ENCODE measurements around the gene MAP2K5.
"Not testable (repeated sequence)": the region's sequence is repeated elsewhere in the genome, so short reads cannot be mapped to it uniquely, and the experiment has no call there.

MAP2K5 gene

DNA sequence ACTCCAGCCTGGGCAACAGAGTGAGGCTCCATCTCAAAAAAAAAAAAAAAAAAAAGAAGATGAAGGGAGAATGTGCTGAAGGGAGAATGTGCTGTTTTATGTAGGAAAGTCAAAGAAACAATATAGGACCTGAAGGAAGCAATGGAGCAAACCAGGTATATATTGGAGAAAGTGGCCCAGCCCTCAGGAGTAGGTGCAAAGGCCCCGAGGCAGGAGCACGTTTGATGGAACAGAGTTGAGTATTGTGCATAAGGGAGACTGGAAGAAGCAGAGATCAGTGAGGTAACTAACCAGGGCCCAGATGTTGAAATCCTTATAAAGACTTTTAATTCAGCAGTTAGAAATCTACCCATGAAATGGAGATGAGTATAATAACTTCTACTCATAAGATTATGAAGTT, 79.6 kb downstream of the MAP2K5 start:
- H3K18ac ChIP-seq (ENCODE audit: low read length) = no peak overlapping the region

GRCh38 chr15:67632261-67632660, 89.8 kb downstream of the MAP2K5 start:
- H3K9ac ChIP-seq (ENCODE audit: low read depth, low read length, poor library complexity) = no peak overlapping the region
- H2AK5ac ChIP-seq (ENCODE audit: low read depth, low read length) = no peak overlapping the region
- DNase-seq (ENCODE audit: low spot score) = no peak
- H3K4ac ChIP-seq (ENCODE audit: low read length) = no peak overlapping the region
- no peak overlapping the region for H3K4me2 ChIP-seq (ENCODE audit: insufficient read depth, low read length, poor library complexity, severe bottlenecking)
- peaks cover 0 to 3% of the 10 kb centered on the region in 2 donors for H3K9me3 ChIP-seq (replicated peaks in 1 of 2; ENCODE audit: control insufficient read depth in 2 of 2, insufficient read depth in 1 of 2, low read depth in 1 of 2, low read length in 2 of 2)
- H4K91ac ChIP-seq (ENCODE audit: low read depth, low read length, poor library complexity) = no peak overlapping the region
- H3K27ac ChIP-seq (replicated peaks; ENCODE audit: low read length) = no peak overlapping the region
- no peaks in the 10 kb centered on the region for H3K4me1 ChIP-seq (ENCODE audit: control insufficient read depth in 2 of 2, insufficient read depth in 1 of 2, low read depth in 1 of 2, low read length in 2 of 2)
- no peak overlapping the region for H3K14ac ChIP-seq (ENCODE audit: low read length)
- H3K36me3 ChIP-seq (replicated peaks in 1 of 2; ENCODE audit: control insufficient read depth in 2 of 2, insufficient read depth in 2 of 2, low read length in 2 of 2) = no peaks in the 10 kb centered on the region
- no peak overlapping the region for H2BK120ac ChIP-seq (ENCODE audit: low read depth, low read length)
- no CpG with 5 or more reads among the region's 3 CpGs for WGBS, 2 donors (ENCODE audit: extremely low coverage in 2 of 2, insufficient read length in 2 of 2, insufficient replicate concordance in 1 of 2)
- no peaks in the 10 kb centered on the region for H3K79me1 ChIP-seq (ENCODE audit: low read depth, low read length)
- no peaks in the 10 kb centered on the region for H3K27me3 ChIP-seq (ENCODE audit: control insufficient read depth in 3 of 3, insufficient read depth in 3 of 3, low read depth in 1 of 3, low read length in 3 of 3)
- H4K8ac ChIP-seq (ENCODE audit: low read depth, low read length) = no peak overlapping the region
- H3K18ac ChIP-seq (ENCODE audit: low read length) = no peak overlapping the region
- no peak overlapping the region for H2BK5ac ChIP-seq (ENCODE audit: low read length)
- H2AFZ ChIP-seq (ENCODE audit: low read length) = no peak overlapping the region
- no peak overlapping the region for H3K23ac ChIP-seq (ENCODE audit: low read depth, low read length, poor library complexity)
- H2BK15ac ChIP-seq (ENCODE audit: low read length) = no peak overlapping the region
- H2BK12ac ChIP-seq (ENCODE audit: low read length) = no peak overlapping the region
- H3K4me3 ChIP-seq (ENCODE audit: low read length in 2 of 2) = no peak overlapping the region

More for the DNA sequence above, 79.6 kb downstream of the MAP2K5 start:
- no peak overlapping the region for H3K4me2 ChIP-seq (ENCODE audit: insufficient read depth, low read length, poor library complexity, severe bottlenecking)
- H3K14ac ChIP-seq (ENCODE audit: low read length) = no peak overlapping the region
- no peaks in the 10 kb centered on the region for H3K27me3 ChIP-seq (ENCODE audit: control insufficient read depth in 3 of 3, insufficient read depth in 3 of 3, low read depth in 1 of 3, low read length in 3 of 3)
- no peak overlapping the region for H2BK120ac ChIP-seq (ENCODE audit: low read depth, low read length)
- H3K79me1 ChIP-seq (ENCODE audit: low read depth, low read length) = no peaks in the 10 kb centered on the region
- H3K9ac ChIP-seq (ENCODE audit: low read depth, low read length, poor library complexity) = no peak overlapping the region
- H2BK5ac ChIP-seq (ENCODE audit: low read length) = no peak overlapping the region
- H3K9me3 ChIP-seq (replicated peaks in 1 of 2; ENCODE audit: control insufficient read depth in 2 of 2, insufficient read depth in 1 of 2, low read depth in 1 of 2, low read length in 2 of 2) = no peaks in the 10 kb centered on the region
- H4K91ac ChIP-seq (ENCODE audit: low read depth, low read length, poor library complexity) = no peak overlapping the region
- H3K36me3 ChIP-seq (replicated peaks in 1 of 2; ENCODE audit: control insufficient read depth in 2 of 2, insufficient read depth in 2 of 2, low read length in 2 of 2) = no peaks in the 10 kb centered on the region
- no peaks in the 10 kb centered on the region for H3K4me1 ChIP-seq (ENCODE audit: control insufficient read depth in 2 of 2, insufficient read depth in 1 of 2, low read depth in 1 of 2, low read length in 2 of 2)
- no CpG with 5 or more reads among the region's 2 CpGs for WGBS, 2 donors (ENCODE audit: extremely low coverage in 2 of 2, insufficient read length in 2 of 2, insufficient replicate concordance in 1 of 2)
- no peak overlapping the region for H3K27ac ChIP-seq (replicated peaks; ENCODE audit: low read length)
- no peak overlapping the region for H3K23ac ChIP-seq (ENCODE audit: low read depth, low read length, poor library complexity)
- no peak overlapping the region for H3K4ac ChIP-seq (ENCODE audit: low read length)
- DNase-seq (ENCODE audit: low spot score) = no peak
- no peak overlapping the region for H3K4me3 ChIP-seq (ENCODE audit: low read length in 2 of 2)
- no peak overlapping the region for H2AK5ac ChIP-seq (ENCODE audit: low read depth, low read length)
- H2BK12ac ChIP-seq (ENCODE audit: low read length) = no peak overlapping the region
- H2BK15ac ChIP-seq (ENCODE audit: low read length) = no peak overlapping the region
- H2AFZ ChIP-seq (ENCODE audit: low read length) = no peak overlapping the region
- H4K8ac ChIP-seq (ENCODE audit: low read depth, low read length) = no peak overlapping the region

DNA sequence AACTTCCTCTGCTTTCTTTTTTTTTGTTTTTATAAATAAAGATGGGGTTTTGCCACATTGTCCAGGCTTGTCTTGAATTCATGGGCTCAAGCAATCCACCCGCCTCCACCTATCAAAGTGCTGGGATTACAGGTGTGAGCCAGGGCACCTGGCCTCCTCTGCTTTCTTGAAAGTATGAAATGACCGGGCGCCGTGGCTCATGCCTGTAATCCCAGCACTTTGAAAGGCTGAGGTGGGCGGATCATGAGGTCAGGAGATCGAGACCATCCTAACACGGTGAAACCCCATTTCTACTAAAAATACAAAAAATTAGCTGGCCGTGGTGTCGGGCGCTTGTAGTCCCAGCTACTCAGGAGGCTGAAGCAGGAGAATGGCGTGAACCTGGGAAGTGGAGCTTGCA, 93.4 kb downstream of the MAP2K5 start:
- not testable (repeated sequence) for H3K27me3 ChIP-seq (ENCODE audit: control insufficient read depth in 3 of 3, insufficient read depth in 3 of 3, low read depth in 1 of 3, low read length in 3 of 3); H3K9me3 ChIP-seq (replicated peaks in 1 of 2; ENCODE audit: control insufficient read depth in 2 of 2, insufficient read depth in 1 of 2, low read depth in 1 of 2, low read length in 2 of 2); H3K79me1 ChIP-seq (ENCODE audit: low read depth, low read length); H2AFZ ChIP-seq (ENCODE audit: low read length); H2BK12ac ChIP-seq (ENCODE audit: low read length); H3K27ac ChIP-seq (replicated peaks; ENCODE audit: low read length); H3K9ac ChIP-seq (ENCODE audit: low read depth, low read length, poor library complexity); H4K8ac ChIP-seq (ENCODE audit: low read depth, low read length); H3K4me3 ChIP-seq (ENCODE audit: low read length in 2 of 2); H3K23ac ChIP-seq (ENCODE audit: low read depth, low read length, poor library complexity); H2BK15ac ChIP-seq (ENCODE audit: low read length); H4K91ac ChIP-seq (ENCODE audit: low read depth, low read length, poor library complexity); H2AK5ac ChIP-seq (ENCODE audit: low read depth, low read length); H3K14ac ChIP-seq (ENCODE audit: low read length); H2BK120ac ChIP-seq (ENCODE audit: low read depth, low read length); H3K4me2 ChIP-seq (ENCODE audit: insufficient read depth, low read length, poor library complexity, severe bottlenecking); H3K4me1 ChIP-seq (ENCODE audit: control insufficient read depth in 2 of 2, insufficient read depth in 1 of 2, low read depth in 1 of 2, low read length in 2 of 2); H3K4ac ChIP-seq (ENCODE audit: low read length); H3K18ac ChIP-seq (ENCODE audit: low read length); DNase-seq (ENCODE audit: low spot score); H2BK5ac ChIP-seq (ENCODE audit: low read length); H3K36me3 ChIP-seq (replicated peaks in 1 of 2; ENCODE audit: control insufficient read depth in 2 of 2, insufficient read depth in 2 of 2, low read length in 2 of 2)
- WGBS, 2 donors (ENCODE audit: extremely low coverage in 2 of 2, insufficient read length in 2 of 2, insufficient replicate concordance in 1 of 2) = no CpG with 5 or more reads among the region's 11 CpGs

- Histone ChIP-seq H3K23ac (ENCODE audit: low read depth, low read length, poor library complexity) (no peak overlapping the region), H3K27me3 (ENCODE audit: control insufficient read depth in 3 of 3, insufficient read depth in 3 of 3, low read depth in 1 of 3, low read length in 3 of 3) (no peaks in the 10 kb centered on the region), H2BK15ac (ENCODE audit: low read length) (no peak overlapping the region), H3K4ac (ENCODE audit: low read length) (no peak overlapping the region), H4K8ac (ENCODE audit: low read depth, low read length) (no peak overlapping the region), H3K18ac (ENCODE audit: low read length) (no peak overlapping the region), H3K79me1 (ENCODE audit: low read depth, low read length) (no peaks in the 10 kb centered on the region), H2BK5ac (ENCODE audit: low read length) (no peak overlapping the region), H2BK120ac (ENCODE audit: low read depth, low read length) (no peak overlapping the region), H3K4me2 (ENCODE audit: insufficient read depth, low read length, poor library complexity, severe bottlenecking) (no peak overlapping the region), H2BK12ac (ENCODE audit: low read length) (no peak overlapping the region), H3K9ac (ENCODE audit: low read depth, low read length, poor library complexity) (no peak overlapping the region), H3K9me3 (replicated peaks in 1 of 2; ENCODE audit: control insufficient read depth in 2 of 2, insufficient read depth in 1 of 2, low read depth in 1 of 2, low read length in 2 of 2) (peaks cover 0 to 2% of the 10 kb centered on the region in 2 donors), H2AFZ (ENCODE audit: low read length) (no peak overlapping the region), H3K36me3 (replicated peaks in 1 of 2; ENCODE audit: control insufficient read depth in 2 of 2, insufficient read depth in 2 of 2, low read length in 2 of 2) (no peaks in the 10 kb centered on the region), H2AK5ac (ENCODE audit: low read depth, low read length) (no peak overlapping the region), H3K27ac (replicated peaks; ENCODE audit: low read length) (no peak overlapping the region), H4K91ac (ENCODE audit: low read depth, low read length, poor library complexity) (no peak overlapping the region), H3K4me3 (ENCODE audit: low read length in 2 of 2) (no peak overlapping the region), H3K14ac (ENCODE audit: low read length) (no peak overlapping the region), H3K4me1 (ENCODE audit: control insufficient read depth in 2 of 2, insufficient read depth in 1 of 2, low read depth in 1 of 2, low read length in 2 of 2) (no peaks in the 10 kb centered on the region)
- no CpG with 5 or more reads among the region's 6 CpGs for WGBS, 2 donors (ENCODE audit: extremely low coverage in 2 of 2, insufficient read length in 2 of 2, insufficient replicate concordance in 1 of 2)
- no peak for DNase-seq (ENCODE audit: low spot score)
Observed at GRCh38 chr15:67639591-67639990, 97.1 kb downstream of the MAP2K5 start.

Measured in neuronal stem cell (in vitro differentiated cells).